C1 segment of cervical spinal cord (tissue), 14 donors: Measurements from ENCODE around the gene NRTN.
"Not testable (repeated sequence)": the region's sequence is repeated elsewhere in the genome, so short reads cannot be mapped to it uniquely, and the experiment has no call there.

Experiments used
- DNase-seq, 14 donors: peaks; one replicate each; lab custom pipeline; 2025; lab: John Stamatoyannopoulos, UW

The NRTN gene

GRCh38 chr19:5867201-5868136 is 62.6 kb downstream of the NRTN start:
- no peak for DNase-seq

GRCh38 chr19:5870986-5871394 is 66.1 kb downstream of the NRTN start:
- DNase-seq = no peak

- DNase-seq = no peak
Observed at GRCh38 chr19:5873617-5874199, 68.8 kb downstream of the NRTN start.

- DNase-seq = not testable (repeated sequence)
Observed at GRCh38 chr19:5874496-5874895, 69.6 kb downstream of the NRTN start.

DNA sequence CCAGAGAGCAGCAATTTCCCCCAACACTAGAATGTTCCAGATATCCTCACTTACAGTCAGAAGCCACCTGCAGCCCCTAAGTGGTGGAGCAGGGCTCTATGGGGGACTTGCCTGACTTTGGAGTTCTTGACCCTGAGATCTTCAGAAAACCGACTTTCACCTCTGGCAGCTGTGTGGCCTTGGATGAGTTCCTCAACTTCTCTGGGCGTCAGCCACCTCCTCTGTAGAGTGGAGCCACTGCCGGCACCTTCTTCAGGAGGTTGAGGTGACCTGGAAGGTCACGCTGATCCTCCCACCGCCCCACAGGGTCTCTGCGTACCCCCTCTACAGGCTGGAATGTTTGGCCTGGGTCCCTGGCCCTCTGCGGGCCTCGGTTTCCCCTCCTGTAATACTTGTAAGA is 72.6 kb downstream of the NRTN start:
- DNase-seq = no peak

DNA sequence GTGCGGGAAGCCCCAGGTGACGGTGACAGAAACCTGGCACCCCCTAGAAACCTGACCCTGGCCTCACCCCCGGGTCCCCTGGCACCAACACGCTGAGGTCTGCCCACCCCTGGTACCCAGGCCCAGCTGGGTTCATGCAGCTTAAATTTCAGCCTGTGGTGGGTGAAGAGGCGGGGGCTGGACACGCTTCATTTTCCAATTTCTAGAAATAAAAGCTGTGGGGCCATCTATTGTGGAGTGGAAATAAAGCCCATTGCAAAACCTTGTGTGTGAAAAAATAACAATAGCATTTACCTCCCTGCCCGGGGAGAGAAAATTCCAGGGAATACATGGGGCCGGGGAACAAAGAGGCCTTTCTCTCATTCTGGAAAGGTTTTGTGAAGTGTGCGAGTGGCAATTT is 73.0 kb downstream of the NRTN start:
- DNase-seq = no peak
